ENCODE data around the gene TADA2B.

DNA sequence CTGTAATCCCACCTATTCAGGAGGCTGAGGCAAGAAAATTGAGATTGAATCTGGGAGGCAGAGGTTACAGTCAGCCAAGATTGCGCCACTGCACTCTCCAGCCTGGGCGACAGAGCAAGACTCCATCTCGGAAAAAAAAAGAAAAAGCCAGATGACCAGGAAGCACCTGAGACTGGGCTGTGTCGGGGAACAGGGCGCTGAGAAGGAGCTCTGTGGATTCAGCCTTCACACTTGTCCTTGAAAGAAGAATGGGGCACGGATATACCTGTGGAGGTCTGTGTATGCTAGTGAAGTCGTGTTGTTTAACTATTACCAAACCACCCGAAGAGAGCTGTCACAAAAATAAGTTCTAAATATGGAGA lies 39.3 kb upstream of the TADA2B start:
- TF ChIP-seq EP300 (IDR thresholded peaks at IDR 0.05) (no peak), CTCF (IDR thresholded peaks at IDR 0.05) (no peak)

Data from suprapubic skin (tissue), 3 donors.